ENCODE data around the gene SCAPER. TPM values are rescaled to one million over a fixed set of nuclear protein-coding genes. Genes with fewer than 3 reads are reported as not detected.

Gene SCAPER
- total and polyA plus RNA-seq, 2 of the 4 experiments (the other 2 are of a cell fraction), result 2.9 to 9.7 TPM

DNA sequence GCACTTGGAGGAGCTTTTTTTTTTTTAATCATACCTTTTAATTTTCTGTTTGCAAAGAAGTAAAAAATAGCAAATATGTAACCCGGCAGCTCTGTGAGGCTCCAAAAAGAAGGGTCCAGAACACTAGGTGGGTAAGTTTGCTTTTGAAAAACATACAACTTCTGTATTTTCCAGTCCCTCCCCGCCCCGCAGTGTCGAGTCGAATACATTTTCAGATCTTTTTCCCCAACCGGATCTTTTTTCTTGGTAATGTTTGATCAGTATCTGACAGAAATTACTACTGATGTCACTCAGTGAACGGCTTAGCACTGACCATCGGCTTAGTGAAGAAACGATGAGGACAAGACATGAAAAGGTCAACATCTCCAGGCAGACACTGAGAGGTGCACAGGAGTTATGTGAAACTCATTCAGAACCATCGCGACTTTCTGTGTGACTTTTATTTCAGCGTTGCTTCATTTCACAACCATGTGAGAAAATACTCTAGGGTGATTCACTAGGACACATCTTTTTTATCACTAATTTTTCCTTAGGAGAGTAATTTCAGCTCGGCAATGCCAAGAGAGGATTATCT is 557.6 kb downstream of the SCAPER start:
- 72% methylated on average over 6 of the region's 13 CpGs; no CpG with 5 or more reads in 1 of the 2 experiments for WGBS, 2 experiments (ENCODE audit: extremely low coverage in 2 of 2, insufficient read length in 1 of 2)
- no peaks in the 10 kb centered on the region for H3K79me1 ChIP-seq (ENCODE audit: low read depth in 1 of 2, low read length in 2 of 2)
- H3K4me3 ChIP-seq (ENCODE audit: insufficient read depth, low read depth, low read length), result peak overlapping the region; percentile 32
- H3K4ac ChIP-seq (ENCODE audit: low read depth, low read length), result no peak overlapping the region
- H3K4me2 ChIP-seq (ENCODE audit: low read depth, low read length), result no peak overlapping the region
- H2BK20ac ChIP-seq (ENCODE audit: low read depth, low read length), result no peak overlapping the region
- H3K27ac ChIP-seq (ENCODE audit: insufficient read depth, low read length), result no peak overlapping the region
- peaks cover 4% of the 10 kb centered on the region for H3K4me1 ChIP-seq (ENCODE audit: control insufficient read depth, insufficient read depth, low read length)
- no peak overlapping the region for H2BK120ac ChIP-seq (ENCODE audit: low read depth, low read length)
- H4K5ac ChIP-seq (ENCODE audit: low read depth, low read length), result no peak overlapping the region
- H3K27me3 ChIP-seq (ENCODE audit: control insufficient read depth, insufficient read depth, low read length), result peaks cover 12% of the 10 kb centered on the region
- no peaks in the 10 kb centered on the region; the same call in 1 of the 2 replicates for H3K9me1 ChIP-seq (ENCODE audit: insufficient read depth, low read length)
- peaks cover 4% of the 10 kb centered on the region; the same call in 1 of the 2 replicates for H3K36me3 ChIP-seq (ENCODE audit: control insufficient read depth, insufficient read depth, low read length)
- H2AK9ac ChIP-seq (replicated peaks; ENCODE audit: low read depth, low read length, poor library complexity), result no peak overlapping the region
- BruUV-seq (replicated peaks), result no TSS peak
- H4K91ac ChIP-seq (ENCODE audit: insufficient read depth, low read depth, low read length), result no peak overlapping the region
- no peak overlapping the region for H2AK5ac ChIP-seq (ENCODE audit: low read depth, low read length)
- ChIA-PET CTCF (no interaction called here), POLR2A (ENCODE audit: unreplicated experiment) (no interaction called here)
- H3K9ac ChIP-seq (ENCODE audit: low read depth, low read length), result no peak overlapping the region
- DNase-seq (no peak), ATAC-seq (ENCODE audit: low read depth) (no peak)
- in situ Hi-C loops (cut with MboI; ENCODE audit: low sequenced_read_pairs), result no loop called here
- H3K23ac ChIP-seq (ENCODE audit: low read depth, low read length), result no peak overlapping the region
- H2BK5ac ChIP-seq (ENCODE audit: low read depth, low read length, poor library complexity, severe bottlenecking), result no peak overlapping the region
- no peak overlapping the region for H3K56ac ChIP-seq (ENCODE audit: extremely low read depth, insufficient read depth, low read length)
- no peak overlapping the region for H3K18ac ChIP-seq (ENCODE audit: low read depth, low read length)
- H2AFZ ChIP-seq (replicated peaks; ENCODE audit: low read length, poor library complexity), result peak overlapping the region; percentile 83
- dilution Hi-C loops (cut with HindIII; ENCODE audit: low sequenced_read_pairs, unreplicated experiment), result no loop called here
- no peak for TF ChIP-seq CEBPB (IDR thresholded peaks at IDR 0.05; ENCODE audit: low read depth, low read length)
- TF ChIP-seq, protein P1, sequence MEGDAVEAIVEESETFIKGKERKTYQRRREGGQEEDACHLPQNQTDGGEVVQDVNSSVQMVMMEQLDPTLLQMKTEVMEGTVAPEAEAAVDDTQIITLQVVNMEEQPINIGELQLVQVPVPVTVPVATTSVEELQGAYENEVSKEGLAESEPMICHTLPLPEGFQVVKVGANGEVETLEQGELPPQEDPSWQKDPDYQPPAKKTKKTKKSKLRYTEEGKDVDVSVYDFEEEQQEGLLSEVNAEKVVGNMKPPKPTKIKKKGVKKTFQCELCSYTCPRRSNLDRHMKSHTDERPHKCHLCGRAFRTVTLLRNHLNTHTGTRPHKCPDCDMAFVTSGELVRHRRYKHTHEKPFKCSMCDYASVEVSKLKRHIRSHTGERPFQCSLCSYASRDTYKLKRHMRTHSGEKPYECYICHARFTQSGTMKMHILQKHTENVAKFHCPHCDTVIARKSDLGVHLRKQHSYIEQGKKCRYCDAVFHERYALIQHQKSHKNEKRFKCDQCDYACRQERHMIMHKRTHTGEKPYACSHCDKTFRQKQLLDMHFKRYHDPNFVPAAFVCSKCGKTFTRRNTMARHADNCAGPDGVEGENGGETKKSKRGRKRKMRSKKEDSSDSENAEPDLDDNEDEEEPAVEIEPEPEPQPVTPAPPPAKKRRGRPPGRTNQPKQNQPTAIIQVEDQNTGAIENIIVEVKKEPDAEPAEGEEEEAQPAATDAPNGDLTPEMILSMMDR (conservative IDR thresholded peaks at IDR 0.05; ENCODE audit: low read depth, low read length), result no peak
- no peak for TF ChIP-seq NFE2L2 (IDR thresholded peaks at IDR 0.05; ENCODE audit: low read depth, low read length)
- TF ChIP-seq MAZ (IDR thresholded peaks at IDR 0.05; ENCODE audit: borderline replicate concordance, low read depth, low read length), result no peak
- TF ChIP-seq CHD1 (IDR thresholded peaks at IDR 0.05; ENCODE audit: low read depth, low read length), result no peak
- peaks cover 6% of the 10 kb centered on the region; the same call in 1 of the 2 replicates for H4K20me1 ChIP-seq (ENCODE audit: insufficient read depth, low read length)
- no peak overlapping the region for H4K8ac ChIP-seq (ENCODE audit: low read depth in 2 of 2, low read length in 2 of 2)
- peaks cover 3% of the 10 kb centered on the region; the same call in 1 of the 2 replicates for H3K9me3 ChIP-seq (ENCODE audit: control insufficient read depth, insufficient read depth, low read length)
- no peak overlapping the region for H3K14ac ChIP-seq (replicated peaks; ENCODE audit: low read depth, low read length)
- intact Hi-C loops (cut with micrococcal nuclease), result loop anchor here (5.0 to 10.0 kb wide), 2 partner anchors 227 to 520 kb away; no protein-coding TSS in a partner anchor
- no peak overlapping the region for H2BK15ac ChIP-seq (ENCODE audit: low read depth, low read length)
